ENCODE data around the gene SDC1.
"Not testable (repeated sequence)": the region's sequence is repeated elsewhere in the genome, so short reads cannot be mapped to it uniquely, and the experiment has no call there.

Gene SDC1

DNA sequence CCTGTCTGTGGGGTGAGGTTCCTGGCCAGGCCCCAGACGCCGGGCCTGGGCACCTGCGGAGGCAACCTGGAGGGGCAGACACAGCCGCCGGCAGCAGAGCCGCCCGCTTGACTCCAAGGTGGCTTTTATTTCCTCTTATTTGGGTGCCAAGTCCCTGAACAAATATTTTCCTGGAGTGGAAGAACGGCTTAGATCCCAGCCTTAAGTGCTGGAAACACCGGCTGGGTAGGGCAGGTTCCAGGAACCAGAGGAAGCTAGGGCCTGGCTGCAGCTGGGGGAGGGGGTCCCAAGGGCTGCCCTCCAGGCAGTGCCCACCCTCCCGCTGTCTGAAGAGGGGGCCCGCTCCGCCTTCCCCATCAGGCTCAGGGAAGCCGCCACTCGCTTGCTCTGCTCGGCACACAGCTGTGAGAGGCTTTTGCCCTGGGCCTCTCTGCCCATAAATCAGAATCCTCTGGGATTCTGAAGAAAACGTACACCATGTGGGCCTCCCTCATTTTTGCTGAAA is 28.2 kb downstream of the SDC1 start:
- H3K4me1 ChIP-seq, result no peaks in the 10 kb centered on the region
- DNase-seq, result no peak
- no peaks in the 10 kb centered on the region for H3K27me3 ChIP-seq
- no peak overlapping the region for H3K4me3 ChIP-seq (ENCODE audit: low read depth, low read length)
- H3K36me3 ChIP-seq, result no peaks in the 10 kb centered on the region
- TF ChIP-seq, protein P1, sequence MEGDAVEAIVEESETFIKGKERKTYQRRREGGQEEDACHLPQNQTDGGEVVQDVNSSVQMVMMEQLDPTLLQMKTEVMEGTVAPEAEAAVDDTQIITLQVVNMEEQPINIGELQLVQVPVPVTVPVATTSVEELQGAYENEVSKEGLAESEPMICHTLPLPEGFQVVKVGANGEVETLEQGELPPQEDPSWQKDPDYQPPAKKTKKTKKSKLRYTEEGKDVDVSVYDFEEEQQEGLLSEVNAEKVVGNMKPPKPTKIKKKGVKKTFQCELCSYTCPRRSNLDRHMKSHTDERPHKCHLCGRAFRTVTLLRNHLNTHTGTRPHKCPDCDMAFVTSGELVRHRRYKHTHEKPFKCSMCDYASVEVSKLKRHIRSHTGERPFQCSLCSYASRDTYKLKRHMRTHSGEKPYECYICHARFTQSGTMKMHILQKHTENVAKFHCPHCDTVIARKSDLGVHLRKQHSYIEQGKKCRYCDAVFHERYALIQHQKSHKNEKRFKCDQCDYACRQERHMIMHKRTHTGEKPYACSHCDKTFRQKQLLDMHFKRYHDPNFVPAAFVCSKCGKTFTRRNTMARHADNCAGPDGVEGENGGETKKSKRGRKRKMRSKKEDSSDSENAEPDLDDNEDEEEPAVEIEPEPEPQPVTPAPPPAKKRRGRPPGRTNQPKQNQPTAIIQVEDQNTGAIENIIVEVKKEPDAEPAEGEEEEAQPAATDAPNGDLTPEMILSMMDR (IDR thresholded peaks at IDR 0.05; ENCODE audit: low read depth, low read length), result no peak
- H3K9me3 ChIP-seq, result no peaks in the 10 kb centered on the region

DNA sequence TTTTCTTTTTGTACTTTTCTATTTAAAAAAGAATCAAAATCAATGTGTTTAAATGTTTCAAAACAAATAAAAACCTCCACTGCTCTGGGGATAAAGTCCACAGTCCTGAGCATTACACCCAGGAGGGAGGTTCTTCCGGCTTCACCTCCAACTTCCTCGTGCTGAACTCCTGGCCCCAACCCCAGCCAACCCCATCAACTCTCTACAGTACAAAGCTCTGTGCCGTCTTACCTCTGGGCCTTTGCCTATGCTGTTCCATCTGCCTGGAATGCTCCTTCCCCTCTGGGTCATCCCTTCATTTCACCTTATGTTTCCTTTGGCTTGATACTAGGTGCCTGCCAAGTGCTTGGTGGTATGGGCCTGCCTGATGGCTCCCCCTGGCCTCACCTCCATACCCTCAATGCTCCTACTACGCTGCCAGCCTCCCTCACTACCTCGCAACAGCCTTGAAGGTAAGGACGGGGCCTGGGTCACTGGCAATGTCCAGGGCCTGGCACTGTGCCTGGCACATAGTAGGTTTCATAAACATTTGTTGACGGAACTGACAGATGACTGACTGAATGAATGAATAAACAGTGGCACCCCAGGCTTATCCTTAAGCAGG is 28.8 kb downstream of the SDC1 start:
- H3K36me3 ChIP-seq, result no peaks in the 10 kb centered on the region
- H3K27me3 ChIP-seq, result no peaks in the 10 kb centered on the region
- H3K9me3 ChIP-seq, result no peaks in the 10 kb centered on the region
- H3K4me1 ChIP-seq, result no peaks in the 10 kb centered on the region
- no peak overlapping the region for H3K4me3 ChIP-seq (ENCODE audit: low read depth, low read length)
- TF ChIP-seq, protein P1 (IDR thresholded peaks at IDR 0.05; ENCODE audit: low read depth, low read length), result no peak
- no peak for DNase-seq

DNA sequence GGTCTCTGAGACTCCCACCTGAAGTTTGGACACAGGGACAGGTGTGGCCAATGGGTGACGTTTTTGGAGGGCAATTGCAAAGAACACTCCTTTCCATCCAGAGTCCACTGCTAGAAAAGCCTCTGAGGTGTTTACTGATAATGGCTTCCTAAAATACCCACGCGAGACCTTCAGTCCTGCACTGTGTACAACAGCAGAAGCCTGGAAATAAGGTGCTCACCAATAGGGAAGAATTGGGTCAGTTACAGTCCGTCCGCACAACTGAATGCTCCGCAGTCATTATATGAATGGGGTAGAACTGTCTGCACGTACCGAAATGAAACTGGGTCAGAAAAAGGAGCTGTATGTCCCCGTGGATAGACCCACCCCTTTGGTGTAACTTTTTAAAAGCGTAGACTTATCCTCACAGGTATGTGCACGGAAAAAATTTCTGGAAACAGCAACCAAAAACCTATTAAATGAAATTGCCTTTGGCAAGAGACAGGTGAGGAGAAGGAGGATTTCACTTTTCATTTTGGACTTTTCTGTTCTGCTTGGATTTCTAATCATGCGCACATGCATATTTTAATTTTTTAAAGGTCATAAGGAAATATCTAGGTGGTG is 29.4 kb downstream of the SDC1 start:
- H3K4me1 ChIP-seq, result no peaks in the 10 kb centered on the region
- H3K4me3 ChIP-seq (ENCODE audit: low read depth, low read length), result no peak overlapping the region
- H3K9me3 ChIP-seq, result no peaks in the 10 kb centered on the region
- no peaks in the 10 kb centered on the region for H3K36me3 ChIP-seq
- H3K27me3 ChIP-seq, result no peaks in the 10 kb centered on the region
- TF ChIP-seq, protein P1 (IDR thresholded peaks at IDR 0.05; ENCODE audit: low read depth, low read length), result no peak
- no peak for DNase-seq

DNA sequence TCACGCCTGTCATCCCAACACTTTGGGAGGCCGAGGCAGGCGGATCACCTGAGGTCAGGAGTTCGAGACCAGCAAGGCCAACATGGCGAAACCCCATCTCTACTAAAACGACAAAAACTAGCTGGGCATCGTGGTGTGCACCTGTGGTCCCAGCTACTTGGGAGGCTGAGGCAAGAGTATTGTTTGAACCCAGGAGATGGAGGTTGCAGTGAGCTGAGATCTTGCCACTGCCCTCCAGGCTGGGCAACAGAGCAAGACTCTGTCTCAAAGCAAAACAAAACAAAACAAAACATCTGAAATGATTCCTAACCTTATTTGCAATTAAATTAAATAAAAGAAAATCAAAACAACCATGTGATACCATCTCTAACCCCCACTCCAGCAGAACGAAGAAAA is 29.9 kb downstream of the SDC1 start:
- not testable (repeated sequence) for H3K4me1 ChIP-seq; H3K4me3 ChIP-seq (ENCODE audit: low read depth, low read length)

DNA sequence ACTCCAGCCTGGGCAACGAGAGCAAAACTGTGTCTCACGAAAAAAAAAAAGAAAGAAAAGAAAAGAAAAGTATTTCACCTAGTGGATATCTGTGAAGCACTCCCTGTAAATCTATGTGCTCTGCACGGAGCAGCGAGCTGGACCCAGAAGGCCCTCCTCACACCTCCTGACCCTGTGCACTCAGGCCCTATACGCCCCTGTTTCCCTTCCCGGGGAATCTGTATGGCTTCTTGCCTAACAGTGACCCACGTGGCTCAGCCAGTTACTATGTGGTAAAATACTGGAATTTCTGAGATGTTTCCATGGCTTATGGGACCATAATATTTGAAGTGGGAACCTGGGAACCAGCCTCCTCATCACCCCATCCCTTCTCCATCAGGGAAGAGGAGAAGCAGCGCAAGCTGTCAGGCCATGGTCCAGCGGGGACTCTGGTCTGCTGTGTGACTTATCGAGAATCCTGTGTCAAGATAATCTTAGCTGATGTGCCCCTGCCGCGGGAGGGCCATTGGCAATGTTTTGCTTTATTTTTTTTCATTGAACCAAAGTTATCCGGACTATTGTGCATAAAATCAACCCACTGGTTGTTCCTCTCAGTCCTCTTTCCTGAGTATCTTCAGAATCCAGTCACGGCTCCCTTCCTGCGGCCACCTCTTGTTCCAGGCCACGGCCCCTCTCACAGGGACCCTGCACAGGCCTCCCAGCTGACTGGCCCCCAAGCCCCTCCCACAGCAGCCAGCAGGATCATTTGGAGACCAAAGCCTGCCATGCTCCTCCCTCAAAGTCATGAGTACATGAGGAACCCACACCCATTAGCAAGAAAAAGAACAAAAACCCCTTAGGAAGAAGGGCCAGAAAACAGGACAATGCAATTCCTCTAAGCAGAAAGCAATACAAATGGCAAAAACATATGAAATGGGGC is 30.6 kb downstream of the SDC1 start:
- Histone ChIP-seq H3K27me3 (no peaks in the 10 kb centered on the region), H3K4me3 (ENCODE audit: low read depth, low read length) (no peak overlapping the region), H3K36me3 (no peaks in the 10 kb centered on the region), H3K9me3 (no peaks in the 10 kb centered on the region), H3K4me1 (no peaks in the 10 kb centered on the region)
- TF ChIP-seq, protein P1 (IDR thresholded peaks at IDR 0.05; ENCODE audit: low read depth, low read length), result no peak
- DNase-seq, result no peak

More for the DNA sequence above, 29.9 kb downstream of the SDC1 start:
- not testable (repeated sequence) for DNase-seq, H3K27me3 ChIP-seq, H3K36me3 ChIP-seq, H3K9me3 ChIP-seq

- H3K27me3 ChIP-seq, result no peaks in the 10 kb centered on the region
- DNase-seq, result no peak
- TF ChIP-seq, protein P1 (IDR thresholded peaks at IDR 0.05; ENCODE audit: low read depth, low read length), result no peak
- H3K4me3 ChIP-seq (ENCODE audit: low read depth, low read length), result no peak overlapping the region
- H3K36me3 ChIP-seq, result no peaks in the 10 kb centered on the region
- no peaks in the 10 kb centered on the region for H3K4me1 ChIP-seq
- H3K9me3 ChIP-seq, result no peaks in the 10 kb centered on the region
These were observed 31.7 kb downstream of the SDC1 start for GRCh38 chr2:20193185-20193584.
